ENCODE measurements around the gene KRTAP10-1. TPM values are rescaled to one million over a fixed set of nuclear protein-coding genes. Genes with fewer than 3 reads are reported as not detected.

The KRTAP10-1 gene
- total RNA-seq, 1 donor from 2014 or later = not detected

Other genes starting within 250 kb of the KRTAP10-1 start
- gene PFKL, start 240.1 kb downstream of the KRTAP10-1 start, total RNA-seq (ENCODE audit: insufficient read depth, low replicate concordance) = 157 TPM
- 14.4 TPM for gene CFAP410, start 200.8 kb downstream of the KRTAP10-1 start, total RNA-seq (ENCODE audit: insufficient read depth, low replicate concordance)
- gene TRPM2, start 186.6 kb downstream of the KRTAP10-1 start, total RNA-seq (ENCODE audit: insufficient read depth, low replicate concordance) = 2.9 TPM
- gene LRRC3, start 84.7 kb downstream of the KRTAP10-1 start, total RNA-seq (ENCODE audit: insufficient read depth, low replicate concordance) = 4.3 TPM
- gene KRTAP10-2, start 11.3 kb upstream of the KRTAP10-1 start, total RNA-seq (ENCODE audit: insufficient read depth, low replicate concordance) = not detected
- gene KRTAP10-3, start 18.6 kb upstream of the KRTAP10-1 start, total RNA-seq (ENCODE audit: insufficient read depth, low replicate concordance) = not detected
- gene KRTAP10-4, start 33.5 kb upstream of the KRTAP10-1 start, total RNA-seq (ENCODE audit: insufficient read depth, low replicate concordance) = 4.8 TPM
- gene KRTAP10-5, start 40.4 kb upstream of the KRTAP10-1 start, total RNA-seq (ENCODE audit: insufficient read depth, low replicate concordance) = not detected
- gene KRTAP10-6, start 52.3 kb upstream of the KRTAP10-1 start, total RNA-seq (ENCODE audit: insufficient read depth, low replicate concordance) = not detected
- gene KRTAP10-7, start 60.4 kb upstream of the KRTAP10-1 start, total RNA-seq (ENCODE audit: insufficient read depth, low replicate concordance) = not detected
- 0.72 TPM for gene KRTAP10-8, start 71.9 kb upstream of the KRTAP10-1 start, total RNA-seq (ENCODE audit: insufficient read depth, low replicate concordance)
- not detected for gene KRTAP10-9, start 86.9 kb upstream of the KRTAP10-1 start, total RNA-seq (ENCODE audit: insufficient read depth, low replicate concordance)
- not detected for gene KRTAP10-10, start 97.2 kb upstream of the KRTAP10-1 start, total RNA-seq (ENCODE audit: insufficient read depth, low replicate concordance)
- not detected for gene KRTAP10-11, start 106.2 kb upstream of the KRTAP10-1 start, total RNA-seq (ENCODE audit: insufficient read depth, low replicate concordance)
- gene KRTAP12-4, start 114.5 kb upstream of the KRTAP10-1 start, total RNA-seq (ENCODE audit: insufficient read depth, low replicate concordance) = not detected
- gene KRTAP12-3, start 117.7 kb upstream of the KRTAP10-1 start, total RNA-seq (ENCODE audit: insufficient read depth, low replicate concordance) = not detected
- not detected for gene KRTAP12-2, start 126.7 kb upstream of the KRTAP10-1 start, total RNA-seq (ENCODE audit: insufficient read depth, low replicate concordance)
- gene KRTAP12-1, start 142.0 kb upstream of the KRTAP10-1 start, total RNA-seq (ENCODE audit: insufficient read depth, low replicate concordance) = not detected
- 4.1 TPM for gene KRTAP10-12, start 157.0 kb upstream of the KRTAP10-1 start, total RNA-seq (ENCODE audit: insufficient read depth, low replicate concordance)
- not detected for gene TSPEAR, start 171.4 kb upstream of the KRTAP10-1 start, total RNA-seq (ENCODE audit: insufficient read depth, low replicate concordance)

Measured in umbilical cord (tissue), 1 donor.